Superior temporal gyrus (tissue), 1 donor: ENCODE data around the gene AADAT.
"Not testable (repeated sequence)": the region's sequence is repeated elsewhere in the genome, so short reads cannot be mapped to it uniquely, and the experiment has no call there.

ENCODE experiments used
- DNase-seq: peaks from one replicate; pipeline ENCODE4 v3.0.0-alpha.2; 2016; ENCODE audit errors: extremely low spot score

Gene AADAT

GRCh38 chr4:170089668-170090351 is at the start of gene AADAT:
TSS of gene AADAT (minus strand) at chr4:170089956. CDS start at chr4:170089690, 266 bp downstream.
- DNase-seq: peak; percentile 83

- DNase-seq: peak; percentile 92
Observed at GRCh38 chr4:170138580-170139194, 48.9 kb upstream of the AADAT start.

- DNase-seq: peak; percentile 31
Observed at GRCh38 chr4:170137927-170138326, 48.2 kb upstream of the AADAT start.

GRCh38 chr4:170137466-170137865 is 47.7 kb upstream of the AADAT start:
- DNase-seq: no peak

- DNase-seq: no peak
Observed at GRCh38 chr4:170134821-170135220, 45.1 kb upstream of the AADAT start.

GRCh38 chr4:170128219-170128804 is 38.6 kb upstream of the AADAT start:
- DNase-seq: no peak

GRCh38 chr4:170127758-170128157 is 38.0 kb upstream of the AADAT start:
- no peak for DNase-seq

GRCh38 chr4:170124406-170124805 is 34.6 kb upstream of the AADAT start:
- no peak for DNase-seq

- no peak for DNase-seq
Observed at GRCh38 chr4:170122252-170122651, 32.5 kb upstream of the AADAT start.

GRCh38 chr4:170114636-170115035 is 24.9 kb upstream of the AADAT start:
- no peak for DNase-seq

GRCh38 chr4:170114183-170114582 is 24.4 kb upstream of the AADAT start:
- DNase-seq: not testable (repeated sequence)

GRCh38 chr4:170111546-170111945 is 21.8 kb upstream of the AADAT start:
- DNase-seq: no peak

GRCh38 chr4:170111085-170111484 is 21.3 kb upstream of the AADAT start:
- no peak for DNase-seq

- peak; percentile 20 for DNase-seq
Observed at GRCh38 chr4:170110285-170110672, 20.5 kb upstream of the AADAT start.

- peak; percentile 60 for DNase-seq
Observed at GRCh38 chr4:170109586-170110284, 20.0 kb upstream of the AADAT start.

- no peak for DNase-seq
Observed at GRCh38 chr4:170106900-170107299, 17.1 kb upstream of the AADAT start.

- DNase-seq: no peak
Observed at GRCh38 chr4:170102426-170102825, 12.7 kb upstream of the AADAT start.

GRCh38 chr4:170098171-170098570 is 8.4 kb upstream of the AADAT start:
- DNase-seq: not testable (repeated sequence)

GRCh38 chr4:170097681-170098080 is 7.9 kb upstream of the AADAT start:
- DNase-seq: no peak

GRCh38 chr4:170093973-170094535 is 4.3 kb upstream of the AADAT start:
- no peak for DNase-seq

- DNase-seq: no peak
Observed at GRCh38 chr4:170091069-170091696, 1.4 kb upstream of the AADAT start.
